NT2/D1 (cell line): ENCODE measurements around the gene USH2A.

Source experiments
- SUZ12 ChIP-seq: IDR thresholded peaks from 2 replicates; pipeline ENCODE4 v1.6.1; 2011; ENCODE audit not compliant: insufficient read length, insufficient read depth; ENCODE audit errors: extremely low read depth
- YY1 ChIP-seq: IDR thresholded peaks from 2 replicates; pipeline ENCODE4 v1.6.1; 2011; ENCODE audit not compliant: insufficient read length, insufficient read depth

GRCh38 chr1:216005916-216006315 is 417.3 kb downstream of the USH2A start:
- TF ChIP-seq SUZ12 (no peak), YY1 (no peak)
